ENCODE data around the gene FUT3. TPM values are rescaled to one million over a fixed set of nuclear protein-coding genes. Genes with fewer than 3 reads are reported as not detected.

Gene FUT3
- 1 to 10 TPM in 1 of 3 donors, under 1 TPM in 2; 0.11 to 2.6 (median 0.83) TPM for polyA plus RNA-seq

GRCh38 chr19:5851302-5851701 is at the start of gene FUT3:
Gene FUT3 (minus strand): TSS chr19:5851449.
- H3K27ac ChIP-seq (ENCODE audit: low read depth, low read length) = no peak within 1 kb of the TSS
- WGBS, 3 donors = 55 to 72% (median 59%) methylated on average over 10 of the region's 10 CpGs

GRCh38 chr19:5900976-5901375 is 49.7 kb upstream of the FUT3 start:
- 85 to 88% (median 87%) methylated on average over 8 of the region's 8 CpGs for WGBS, 3 donors
- H3K27ac ChIP-seq (ENCODE audit: low read depth, low read length) = no peak overlapping the region

- WGBS, 3 donors = 86 to 93% (median 92%) methylated on average over 13 of the region's 13 CpGs
- H3K27ac ChIP-seq (ENCODE audit: low read depth, low read length) = no peak overlapping the region
These were observed 48.7 kb upstream of the FUT3 start for GRCh38 chr19:5899728-5900526.

GRCh38 chr19:5897189-5897969 is 46.1 kb upstream of the FUT3 start:
- H3K27ac ChIP-seq (ENCODE audit: low read depth, low read length) = no peak overlapping the region
- 92 to 93% (median 93%) methylated on average over 30 of the region's 30 CpGs for WGBS, 3 donors

- no peak overlapping the region for H3K27ac ChIP-seq (ENCODE audit: low read depth, low read length)
These were observed 45.3 kb upstream of the FUT3 start for GRCh38 chr19:5896365-5897076.

GRCh38 chr19:5895890-5896289 is 44.6 kb upstream of the FUT3 start:
- no peak overlapping the region for H3K27ac ChIP-seq (ENCODE audit: low read depth, low read length)
- WGBS, 3 donors = 87 to 91% (median 90%) methylated on average over 8 of the region's 8 CpGs

More at GRCh38 chr19:5896365-5897076, 45.3 kb upstream of the FUT3 start:
- 89 to 92% (median 91%) methylated on average over 28 to 29 of the region's 29 CpGs for WGBS, 3 donors

GRCh38 chr19:5895409-5895808 is 44.2 kb upstream of the FUT3 start:
- 78 to 91% (median 80%) methylated on average over 13 to 15 of the region's 15 CpGs for WGBS, 3 donors
- H3K27ac ChIP-seq (ENCODE audit: low read depth, low read length) = no peak overlapping the region

GRCh38 chr19:5894704-5895349 is 43.6 kb upstream of the FUT3 start:
- no peak overlapping the region for H3K27ac ChIP-seq (ENCODE audit: low read depth, low read length)
- 83 to 91% (median 87%) methylated on average over 28 of the region's 28 CpGs for WGBS, 3 donors

- no peak overlapping the region for H3K27ac ChIP-seq (ENCODE audit: low read depth, low read length)
- 62 to 78% (median 75%) methylated on average over 25 to 28 of the region's 28 CpGs for WGBS, 3 donors
These were observed 42.9 kb upstream of the FUT3 start for GRCh38 chr19:5893907-5894703.

- no peak overlapping the region for H3K27ac ChIP-seq (ENCODE audit: low read depth, low read length)
- WGBS, 3 donors = 63 to 72% (median 68%) methylated on average over 13 of the region's 13 CpGs
These were observed 42.2 kb upstream of the FUT3 start for GRCh38 chr19:5893296-5893903.

GRCh38 chr19:5892772-5893275 is 41.6 kb upstream of the FUT3 start:
- 52 to 64% (median 52%) methylated on average over 15 of the region's 15 CpGs for WGBS, 3 donors

GRCh38 chr19:5891938-5892771 is 40.9 kb upstream of the FUT3 start:
- H3K27ac ChIP-seq (ENCODE audit: low read depth, low read length) = no peak overlapping the region
- WGBS, 3 donors = 6 to 10% (median 9%) methylated on average over 46 to 48 of the region's 48 CpGs

More at GRCh38 chr19:5892772-5893275, 41.6 kb upstream of the FUT3 start:
- H3K27ac ChIP-seq (ENCODE audit: low read depth, low read length) = no peak overlapping the region

- H3K27ac ChIP-seq (ENCODE audit: low read depth, low read length) = no peak overlapping the region
- WGBS, 3 donors = 55 to 75% (median 56%) methylated on average over 3 to 4 of the region's 4 CpGs
These were observed 40.3 kb upstream of the FUT3 start for GRCh38 chr19:5891572-5891937.

- 39 to 48% (median 46%) methylated on average over 8 to 10 of the region's 10 CpGs for WGBS, 3 donors
- H3K27ac ChIP-seq (ENCODE audit: low read depth, low read length) = no peak overlapping the region
These were observed 38.9 kb upstream of the FUT3 start for GRCh38 chr19:5890099-5890498.

- H3K27ac ChIP-seq (ENCODE audit: low read depth, low read length) = no peak overlapping the region
- WGBS, 3 donors = 42 to 52% (median 49%) methylated on average over 17 of the region's 17 CpGs
These were observed 38.2 kb upstream of the FUT3 start for GRCh38 chr19:5889288-5889971.
